ENCODE data around the gene RSL1D1. TPM values are rescaled to one million over a fixed set of nuclear protein-coding genes. Genes with fewer than 3 reads are reported as not detected.

The RSL1D1 gene
- polyA plus RNA-seq (61.2 and 70.9 TPM in 2 replicates), polyA minus RNA-seq (86.2 and 106 TPM in 2 replicates)

- Histone ChIP-seq H3K9ac (ENCODE audit: low read length) (peak within 1 kb of the TSS; percentile 89), H3K9me3 (ENCODE audit: low read length) (no peaks in the 10 kb centered on the region), H3K79me2 (replicated peaks; ENCODE audit: insufficient read depth, low read length) (peaks cover 39% of the 10 kb centered on the region), H3K4me3 (ENCODE audit: low read length) (peak within 1 kb of the TSS; percentile 81), H3K36me3 (ENCODE audit: insufficient read depth, low read length) (peaks cover 3% of the 10 kb centered on the region), H2AFZ (ENCODE audit: low read depth, low read length) (peak within 1 kb of the TSS; percentile 90), H3K9me2 (ENCODE audit: insufficient read depth, low read length) (no peaks in the 10 kb centered on the region), H4K20me1 (ENCODE audit: insufficient read depth) (no peaks in the 10 kb centered on the region), H3K4me2 (ENCODE audit: low read length) (peak within 1 kb of the TSS; percentile 79), H3K27me3 (ENCODE audit: insufficient read depth, low read depth, low read length) (no peaks in the 10 kb centered on the region), H3F3A (ENCODE audit: insufficient read depth, low read length, poor library complexity, severe bottlenecking) (no peaks in the 10 kb centered on the region), H3K27ac (ENCODE audit: low read length) (peak within 1 kb of the TSS; percentile 89)
- TF ChIP-seq, protein P1, sequence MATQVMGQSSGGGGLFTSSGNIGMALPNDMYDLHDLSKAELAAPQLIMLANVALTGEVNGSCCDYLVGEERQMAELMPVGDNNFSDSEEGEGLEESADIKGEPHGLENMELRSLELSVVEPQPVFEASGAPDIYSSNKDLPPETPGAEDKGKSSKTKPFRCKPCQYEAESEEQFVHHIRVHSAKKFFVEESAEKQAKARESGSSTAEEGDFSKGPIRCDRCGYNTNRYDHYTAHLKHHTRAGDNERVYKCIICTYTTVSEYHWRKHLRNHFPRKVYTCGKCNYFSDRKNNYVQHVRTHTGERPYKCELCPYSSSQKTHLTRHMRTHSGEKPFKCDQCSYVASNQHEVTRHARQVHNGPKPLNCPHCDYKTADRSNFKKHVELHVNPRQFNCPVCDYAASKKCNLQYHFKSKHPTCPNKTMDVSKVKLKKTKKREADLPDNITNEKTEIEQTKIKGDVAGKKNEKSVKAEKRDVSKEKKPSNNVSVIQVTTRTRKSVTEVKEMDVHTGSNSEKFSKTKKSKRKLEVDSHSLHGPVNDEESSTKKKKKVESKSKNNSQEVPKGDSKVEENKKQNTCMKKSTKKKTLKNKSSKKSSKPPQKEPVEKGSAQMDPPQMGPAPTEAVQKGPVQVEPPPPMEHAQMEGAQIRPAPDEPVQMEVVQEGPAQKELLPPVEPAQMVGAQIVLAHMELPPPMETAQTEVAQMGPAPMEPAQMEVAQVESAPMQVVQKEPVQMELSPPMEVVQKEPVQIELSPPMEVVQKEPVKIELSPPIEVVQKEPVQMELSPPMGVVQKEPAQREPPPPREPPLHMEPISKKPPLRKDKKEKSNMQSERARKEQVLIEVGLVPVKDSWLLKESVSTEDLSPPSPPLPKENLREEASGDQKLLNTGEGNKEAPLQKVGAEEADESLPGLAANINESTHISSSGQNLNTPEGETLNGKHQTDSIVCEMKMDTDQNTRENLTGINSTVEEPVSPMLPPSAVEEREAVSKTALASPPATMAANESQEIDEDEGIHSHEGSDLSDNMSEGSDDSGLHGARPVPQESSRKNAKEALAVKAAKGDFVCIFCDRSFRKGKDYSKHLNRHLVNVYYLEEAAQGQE (IDR thresholded peaks at IDR 0.05; ENCODE audit: borderline replicate concordance) = peak; percentile 92
- TF ChIP-seq, protein P2, sequence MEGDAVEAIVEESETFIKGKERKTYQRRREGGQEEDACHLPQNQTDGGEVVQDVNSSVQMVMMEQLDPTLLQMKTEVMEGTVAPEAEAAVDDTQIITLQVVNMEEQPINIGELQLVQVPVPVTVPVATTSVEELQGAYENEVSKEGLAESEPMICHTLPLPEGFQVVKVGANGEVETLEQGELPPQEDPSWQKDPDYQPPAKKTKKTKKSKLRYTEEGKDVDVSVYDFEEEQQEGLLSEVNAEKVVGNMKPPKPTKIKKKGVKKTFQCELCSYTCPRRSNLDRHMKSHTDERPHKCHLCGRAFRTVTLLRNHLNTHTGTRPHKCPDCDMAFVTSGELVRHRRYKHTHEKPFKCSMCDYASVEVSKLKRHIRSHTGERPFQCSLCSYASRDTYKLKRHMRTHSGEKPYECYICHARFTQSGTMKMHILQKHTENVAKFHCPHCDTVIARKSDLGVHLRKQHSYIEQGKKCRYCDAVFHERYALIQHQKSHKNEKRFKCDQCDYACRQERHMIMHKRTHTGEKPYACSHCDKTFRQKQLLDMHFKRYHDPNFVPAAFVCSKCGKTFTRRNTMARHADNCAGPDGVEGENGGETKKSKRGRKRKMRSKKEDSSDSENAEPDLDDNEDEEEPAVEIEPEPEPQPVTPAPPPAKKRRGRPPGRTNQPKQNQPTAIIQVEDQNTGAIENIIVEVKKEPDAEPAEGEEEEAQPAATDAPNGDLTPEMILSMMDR (IDR thresholded peaks at IDR 0.05; ENCODE audit: poor library complexity, severe bottlenecking) = no peak
- TF ChIP-seq RAD21 (conservative IDR thresholded peaks at IDR 0.05) (no peak), EP300 (conservative IDR thresholded peaks at IDR 0.05; ENCODE audit: poor library complexity, severe bottlenecking) (no peak), SMC3 (conservative IDR thresholded peaks at IDR 0.05; ENCODE audit: poor library complexity) (peak; percentile 3), POLR2AphosphoS5 (IDR thresholded peaks at IDR 0.05) (peak; percentile 94), MXI1 (conservative IDR thresholded peaks at IDR 0.05; ENCODE audit: poor library complexity, severe bottlenecking) (peak; percentile 99), TAF1 (IDR thresholded peaks at IDR 0.05; ENCODE audit: low read depth) (peak; percentile 93), EZH2 (IDR thresholded peaks at IDR 0.05; ENCODE audit: borderline replicate concordance, insufficient read depth, low read length, poor library complexity, severe bottlenecking) (no peak)
These were observed at the start of gene RSL1D1 for GRCh38 chr16:11851294-11852091. Gene RSL1D1 (minus strand): TSS chr16:11851542. CDS start chr16:11851512, 30 bp downstream.

- Histone ChIP-seq H3K79me2 (replicated peaks; ENCODE audit: insufficient read depth, low read length) (peaks cover 42% of the 10 kb centered on the region), H3K9me3 (ENCODE audit: low read length) (no peaks in the 10 kb centered on the region), H3K4me3 (ENCODE audit: low read length) (no peak overlapping the region), H4K20me1 (ENCODE audit: insufficient read depth) (no peaks in the 10 kb centered on the region), H3K27ac (ENCODE audit: low read length) (no peak overlapping the region), H3K27me3 (ENCODE audit: insufficient read depth, low read depth, low read length) (no peaks in the 10 kb centered on the region), H3K9me2 (ENCODE audit: insufficient read depth, low read length) (no peaks in the 10 kb centered on the region), H3F3A (ENCODE audit: insufficient read depth, low read length, poor library complexity, severe bottlenecking) (no peaks in the 10 kb centered on the region), H2AFZ (ENCODE audit: low read depth, low read length) (no peak overlapping the region), H3K9ac (ENCODE audit: low read length) (no peak overlapping the region), H3K36me3 (ENCODE audit: insufficient read depth, low read length) (no peaks in the 10 kb centered on the region), H3K4me2 (ENCODE audit: low read length) (no peak overlapping the region)
- TF ChIP-seq POLR2AphosphoS5 (IDR thresholded peaks at IDR 0.05) (no peak), EZH2 (IDR thresholded peaks at IDR 0.05; ENCODE audit: borderline replicate concordance, insufficient read depth, low read length, poor library complexity, severe bottlenecking) (no peak), SMC3 (conservative IDR thresholded peaks at IDR 0.05; ENCODE audit: poor library complexity) (no peak)
These were observed 49.7 kb upstream of the RSL1D1 start for GRCh38 chr16:11901091-11901490.
